Lower lobe of right lung (tissue), 2 donors: ENCODE results near the gene CARNS1. TPM values are rescaled to one million over a fixed set of nuclear protein-coding genes. Genes with fewer than 3 reads are reported as not detected.

Experiments used
- ATAC-seq, 2 donors: fragments of 200-7000 bp; cut with Tn5 transposase; one replicate each; pipeline ENCODE4 v1.9.1; 2020 to 2022; ENCODE audit warnings: mild to moderate bottlenecking in 2 of 2, moderate library complexity in 2 of 2
- DNase-seq: peaks from one replicate; pipeline ENCODE4 v3.0.0-alpha.2; 2020
- H3K27ac ChIP-seq: fragments of 200-600 bp; one replicate; pipeline ENCODE4 v1.8.0; 2022
- H3K27me3 ChIP-seq: fragments of 200-600 bp; one replicate; pipeline ENCODE4 v1.8.0; 2022; ENCODE audit warnings: low read depth
- H3K36me3 ChIP-seq: fragments of 200-600 bp; one replicate; pipeline ENCODE4 v1.8.0; 2022; ENCODE audit warnings: mild to moderate bottlenecking
- H3K4me1 ChIP-seq: fragments of 200-600 bp; one replicate; pipeline ENCODE4 v1.8.0; 2022
- H3K4me3 ChIP-seq: fragments of 200-600 bp; one replicate; pipeline ENCODE4 v1.8.0; 2022; ENCODE audit warnings: mild to moderate bottlenecking
- H3K9me3 ChIP-seq: fragments of 200-600 bp; one replicate; pipeline ENCODE4 v1.8.0; 2022
- intact Hi-C: fragments of 100-400 bp; cut with DNase I; formaldehyde crosslinking; loops from one replicate; pipeline ENCODE4 v1.11.0; 2022
- total RNA-seq: library from RNA; stranded (reverse); fragmentation: NEBNext Ultra II Directional; extraction: Animal tissue kit (Norgen Biotek cat#: 25700); gene quantifications from one replicate; pipeline ENCODE4 v1.2.1, GENCODE V29; 2021
- TF ChIP-seq, protein P1 (sequence below): fragments of 200-600 bp; IDR thresholded peaks from one replicate; pipeline ENCODE4 v1.8.0; 2022; ENCODE audit warnings: antibody characterized with exemption, mild to moderate bottlenecking
- donor health status: DM: no; HTN: yes; CAD: no; lungs with severe emphysema.

CARNS1 gene
- total RNA-seq, 1 donor from 2014 or later: 0.71 TPM

DNA sequence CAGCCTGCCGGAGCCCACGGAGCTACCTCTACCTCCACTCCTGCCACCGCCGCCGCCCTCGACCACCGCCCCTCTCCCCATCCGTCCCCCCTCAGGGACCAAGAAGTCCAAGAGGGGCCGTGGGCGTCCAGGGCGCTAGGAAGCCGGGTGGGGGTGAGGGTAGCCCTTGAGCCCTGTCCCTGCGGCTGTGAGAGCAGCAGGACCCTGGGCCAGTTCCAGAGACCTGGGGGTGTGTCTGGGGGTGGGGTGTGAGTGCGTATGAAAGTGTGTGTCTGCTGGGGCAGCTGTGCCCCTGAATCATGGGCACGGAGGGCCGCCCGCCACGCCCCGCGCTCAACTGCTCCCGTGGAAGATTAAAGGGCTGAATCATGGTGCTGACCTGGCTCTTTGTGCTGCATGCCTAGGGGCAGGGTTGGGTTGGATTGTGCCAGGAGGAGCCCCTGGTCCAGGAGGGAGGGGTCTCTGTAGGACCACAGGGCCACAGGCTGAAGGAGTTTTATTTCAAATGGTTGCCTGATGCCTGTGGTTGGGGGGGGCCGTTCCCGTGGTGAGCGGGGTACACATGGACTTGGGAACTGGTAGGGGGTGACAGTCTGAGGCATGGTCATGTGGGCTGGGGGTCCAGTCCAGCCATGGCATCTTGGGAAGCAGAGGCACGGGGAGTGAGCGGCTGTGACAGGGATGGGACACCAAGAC lies 19.7 kb downstream of the CARNS1 start:
- Histone ChIP-seq H3K27me3 (no peaks in the 10 kb centered on the region), H3K4me3 (peak overlapping the region; percentile 50), H3K4me1 (peaks cover 15% of the 10 kb centered on the region), H3K36me3 (peaks cover 89% of the 10 kb centered on the region), H3K27ac (peak overlapping the region; percentile 24), H3K9me3 (no peaks in the 10 kb centered on the region)
- ATAC-seq (no peak), DNase-seq (no peak)
- intact Hi-C loops: no loop called here
- TF ChIP-seq, protein P1, sequence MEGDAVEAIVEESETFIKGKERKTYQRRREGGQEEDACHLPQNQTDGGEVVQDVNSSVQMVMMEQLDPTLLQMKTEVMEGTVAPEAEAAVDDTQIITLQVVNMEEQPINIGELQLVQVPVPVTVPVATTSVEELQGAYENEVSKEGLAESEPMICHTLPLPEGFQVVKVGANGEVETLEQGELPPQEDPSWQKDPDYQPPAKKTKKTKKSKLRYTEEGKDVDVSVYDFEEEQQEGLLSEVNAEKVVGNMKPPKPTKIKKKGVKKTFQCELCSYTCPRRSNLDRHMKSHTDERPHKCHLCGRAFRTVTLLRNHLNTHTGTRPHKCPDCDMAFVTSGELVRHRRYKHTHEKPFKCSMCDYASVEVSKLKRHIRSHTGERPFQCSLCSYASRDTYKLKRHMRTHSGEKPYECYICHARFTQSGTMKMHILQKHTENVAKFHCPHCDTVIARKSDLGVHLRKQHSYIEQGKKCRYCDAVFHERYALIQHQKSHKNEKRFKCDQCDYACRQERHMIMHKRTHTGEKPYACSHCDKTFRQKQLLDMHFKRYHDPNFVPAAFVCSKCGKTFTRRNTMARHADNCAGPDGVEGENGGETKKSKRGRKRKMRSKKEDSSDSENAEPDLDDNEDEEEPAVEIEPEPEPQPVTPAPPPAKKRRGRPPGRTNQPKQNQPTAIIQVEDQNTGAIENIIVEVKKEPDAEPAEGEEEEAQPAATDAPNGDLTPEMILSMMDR: no peak

DNA sequence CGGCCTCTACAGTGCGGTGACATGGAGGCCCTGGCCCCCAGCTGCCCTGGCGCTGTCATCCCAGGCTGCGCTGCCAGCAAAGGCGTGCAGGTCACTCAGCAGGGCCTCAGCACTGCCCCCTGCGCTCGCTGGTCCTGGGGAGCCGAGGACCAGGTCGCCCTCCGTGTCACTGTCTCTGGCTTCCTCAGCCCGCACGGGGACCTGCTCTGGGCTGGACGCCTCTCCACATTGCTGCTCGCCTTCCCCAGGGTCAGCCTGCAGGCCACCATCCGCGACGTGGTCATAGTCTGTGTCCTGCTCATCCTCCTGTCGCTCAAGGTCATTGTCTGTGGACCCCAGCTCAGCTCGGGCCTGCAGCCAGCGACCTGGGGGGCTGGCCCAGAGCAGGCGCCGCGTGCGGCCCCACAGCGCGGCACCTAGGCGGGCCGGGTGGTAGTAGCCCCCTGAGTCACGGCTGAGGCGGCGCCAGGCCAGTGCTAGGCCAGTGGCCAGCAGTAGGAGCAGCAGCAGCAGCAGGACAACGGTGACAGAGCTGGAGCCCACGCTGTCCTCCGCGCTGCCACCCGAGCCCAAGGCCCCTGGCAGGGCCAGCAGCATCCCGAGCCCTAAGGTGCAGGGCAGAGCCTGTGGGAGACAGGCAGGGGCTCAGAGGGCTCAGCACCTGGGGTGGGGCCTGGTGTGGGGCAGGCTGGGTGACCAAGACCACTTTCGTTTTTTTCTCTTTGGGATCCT lies 20.4 kb downstream of the CARNS1 start:
- DNase-seq (no peak), ATAC-seq (no peak)
- H3K4me1 ChIP-seq: peaks cover 19% of the 10 kb centered on the region
- no peak overlapping the region for H3K27ac ChIP-seq
- H3K4me3 ChIP-seq: peak overlapping the region; percentile 50
- intact Hi-C loops: no loop called here
- TF ChIP-seq, protein P1: no peak
- peaks cover 89% of the 10 kb centered on the region for H3K36me3 ChIP-seq
- H3K27me3 ChIP-seq: no peaks in the 10 kb centered on the region
- no peaks in the 10 kb centered on the region for H3K9me3 ChIP-seq

DNA sequence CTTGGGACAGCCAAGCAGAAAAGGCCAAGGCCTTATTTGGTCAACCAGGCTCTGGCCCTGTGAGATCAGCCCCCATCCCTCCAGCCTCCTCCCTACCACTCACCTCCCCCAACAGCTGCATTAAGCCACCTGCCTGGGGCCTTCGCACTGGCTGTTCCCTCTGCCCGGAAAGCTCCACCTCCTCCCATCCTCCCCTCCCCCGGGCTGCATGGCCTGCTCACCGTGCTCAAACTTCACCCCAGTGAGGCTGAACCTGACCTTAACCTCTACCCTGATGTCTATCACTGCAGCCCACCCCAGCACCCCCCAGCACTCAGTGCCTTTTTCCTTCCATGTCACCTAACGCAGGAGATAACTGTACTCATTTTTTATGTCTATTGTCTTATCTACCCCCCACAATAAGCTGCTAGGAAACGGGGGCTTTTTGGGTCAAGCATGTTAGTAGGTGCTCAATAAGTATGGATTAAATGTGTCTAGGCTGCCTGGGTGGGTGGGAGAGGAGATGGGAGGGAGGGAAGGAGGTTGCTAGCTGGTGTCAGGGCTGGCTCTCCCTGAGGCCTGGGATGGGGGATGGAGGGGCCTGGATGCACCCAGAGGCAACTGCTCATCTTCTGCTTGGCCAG lies 21.1 kb downstream of the CARNS1 start:
- peak overlapping the region; percentile 58 for H3K27ac ChIP-seq
- no peaks in the 10 kb centered on the region for H3K9me3 ChIP-seq
- intact Hi-C loops: no loop called here
- H3K27me3 ChIP-seq: no peaks in the 10 kb centered on the region
- TF ChIP-seq, protein P1: no peak
- peak overlapping the region; percentile 50 for H3K4me3 ChIP-seq
- DNase-seq (no peak), ATAC-seq (peak in 1 of 2 donors; percentile 10)
- H3K4me1 ChIP-seq: peaks cover 23% of the 10 kb centered on the region
- H3K36me3 ChIP-seq: peaks cover 89% of the 10 kb centered on the region

DNA sequence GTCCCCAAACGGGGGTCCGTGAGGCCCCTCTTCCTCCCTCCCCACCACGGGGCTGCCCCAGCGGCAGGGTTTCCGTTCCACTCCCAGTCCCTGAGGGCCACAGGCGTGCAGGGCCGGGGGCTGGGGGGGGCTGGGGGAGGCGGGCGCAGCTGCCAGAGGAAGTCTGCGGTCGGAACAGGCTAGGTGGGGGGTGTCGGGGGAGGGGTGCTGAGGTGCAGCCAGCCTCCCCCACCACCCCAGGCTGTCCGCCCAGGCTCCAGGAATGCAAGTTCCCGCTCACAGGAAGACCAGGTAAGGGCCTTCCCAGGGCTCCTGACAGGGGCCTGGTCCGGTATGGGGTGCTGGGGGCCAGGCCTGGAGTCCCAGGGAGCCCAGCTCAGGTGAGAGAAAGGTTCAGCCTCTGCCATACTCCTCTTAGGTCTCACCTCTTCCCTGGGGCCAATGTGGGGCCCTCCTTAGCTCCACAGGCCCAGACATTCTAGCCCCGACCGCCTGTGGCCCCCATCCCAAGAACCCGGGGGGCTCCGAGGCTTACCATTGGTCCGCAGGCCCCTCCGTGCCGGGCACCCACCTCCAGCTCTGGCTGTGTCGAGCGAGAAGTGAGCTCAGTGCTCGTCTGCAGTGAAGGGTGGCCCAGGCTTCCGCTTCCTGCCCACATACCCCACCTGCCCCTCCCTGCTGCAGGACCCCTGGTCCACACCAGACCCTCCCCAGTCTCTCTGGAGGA lies 21.8 kb downstream of the CARNS1 start, which contains the start of gene PTPRCAP:
Gene PTPRCAP, minus strand, starts transcription at position 601 of the 727 bp plus-strand sequence. Its CDS starts 63 bp downstream, at position 538.
- DNase-seq: no peak
- peak; percentile 23 to 53 for ATAC-seq

More for the DNA sequence above, 21.8 kb downstream of the CARNS1 start, which contains the start of gene PTPRCAP:
- peaks cover 89% of the 10 kb centered on the region for H3K36me3 ChIP-seq
- H3K4me3 ChIP-seq: peak within 1 kb of the TSS; percentile 50
- H3K27ac ChIP-seq: peak within 1 kb of the TSS; percentile 58
- peaks cover 30% of the 10 kb centered on the region for H3K4me1 ChIP-seq
- no peaks in the 10 kb centered on the region for H3K9me3 ChIP-seq
- TF ChIP-seq, protein P1: no peak
- no peaks in the 10 kb centered on the region for H3K27me3 ChIP-seq
- intact Hi-C loops: no loop called here
